ENCODE results near the gene HDAC5. TPM values are rescaled to one million over a fixed set of nuclear protein-coding genes. Genes with fewer than 3 reads are reported as not detected.

HDAC5 gene
- total RNA-seq, 1 donor from 2014 or later: 18.4 TPM

DNA sequence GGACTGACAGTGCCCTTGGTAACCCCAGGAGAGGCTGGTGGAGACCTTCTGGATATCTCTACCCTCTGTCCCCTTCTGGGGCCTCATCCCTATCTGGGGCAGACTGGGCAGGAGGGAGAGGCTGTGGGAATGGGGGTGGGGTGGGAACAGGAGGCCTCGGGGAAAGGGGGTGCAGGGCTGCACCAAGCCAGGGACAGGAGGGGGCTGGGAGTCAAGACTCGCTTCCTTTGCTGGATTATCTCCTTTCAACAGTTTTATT, 28.1 kb downstream of the HDAC5 start:
- TF ChIP-seq, protein P1, sequence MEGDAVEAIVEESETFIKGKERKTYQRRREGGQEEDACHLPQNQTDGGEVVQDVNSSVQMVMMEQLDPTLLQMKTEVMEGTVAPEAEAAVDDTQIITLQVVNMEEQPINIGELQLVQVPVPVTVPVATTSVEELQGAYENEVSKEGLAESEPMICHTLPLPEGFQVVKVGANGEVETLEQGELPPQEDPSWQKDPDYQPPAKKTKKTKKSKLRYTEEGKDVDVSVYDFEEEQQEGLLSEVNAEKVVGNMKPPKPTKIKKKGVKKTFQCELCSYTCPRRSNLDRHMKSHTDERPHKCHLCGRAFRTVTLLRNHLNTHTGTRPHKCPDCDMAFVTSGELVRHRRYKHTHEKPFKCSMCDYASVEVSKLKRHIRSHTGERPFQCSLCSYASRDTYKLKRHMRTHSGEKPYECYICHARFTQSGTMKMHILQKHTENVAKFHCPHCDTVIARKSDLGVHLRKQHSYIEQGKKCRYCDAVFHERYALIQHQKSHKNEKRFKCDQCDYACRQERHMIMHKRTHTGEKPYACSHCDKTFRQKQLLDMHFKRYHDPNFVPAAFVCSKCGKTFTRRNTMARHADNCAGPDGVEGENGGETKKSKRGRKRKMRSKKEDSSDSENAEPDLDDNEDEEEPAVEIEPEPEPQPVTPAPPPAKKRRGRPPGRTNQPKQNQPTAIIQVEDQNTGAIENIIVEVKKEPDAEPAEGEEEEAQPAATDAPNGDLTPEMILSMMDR (IDR thresholded peaks at IDR 0.05; ENCODE audit: insufficient read depth, low read length, severe bottlenecking): no peak
- Histone ChIP-seq H3K27me3 (ENCODE audit: control insufficient read depth, insufficient read depth, low read length) (no peaks in the 10 kb centered on the region), H3K36me3 (ENCODE audit: control insufficient read depth, insufficient read depth, low read length) (peaks cover 11% of the 10 kb centered on the region), H3K4me3 (ENCODE audit: low read depth, low read length) (no peak overlapping the region)
- no peak for DNase-seq (ENCODE audit: low read depth)
- FAIRE-seq: no peak

- Histone ChIP-seq H3K36me3 (ENCODE audit: control insufficient read depth, insufficient read depth, low read length) (peaks cover 11% of the 10 kb centered on the region), H3K27me3 (ENCODE audit: control insufficient read depth, insufficient read depth, low read length) (no peaks in the 10 kb centered on the region), H3K4me3 (ENCODE audit: low read depth, low read length) (no peak overlapping the region)
- no peak for FAIRE-seq
- DNase-seq (ENCODE audit: low read depth): no peak
- TF ChIP-seq, protein P1 (IDR thresholded peaks at IDR 0.05; ENCODE audit: insufficient read depth, low read length, severe bottlenecking): no peak
Observed at GRCh38 chr17:44094701-44095387, 28.6 kb downstream of the HDAC5 start.

GRCh38 chr17:44093231-44093900, 30.1 kb downstream of the HDAC5 start:
- Histone ChIP-seq H3K4me3 (ENCODE audit: low read depth, low read length) (no peak overlapping the region), H3K27me3 (ENCODE audit: control insufficient read depth, insufficient read depth, low read length) (no peaks in the 10 kb centered on the region), H3K36me3 (ENCODE audit: control insufficient read depth, insufficient read depth, low read length) (peaks cover 11% of the 10 kb centered on the region)
- DNase-seq (ENCODE audit: low read depth): no peak
- TF ChIP-seq, protein P1 (IDR thresholded peaks at IDR 0.05; ENCODE audit: insufficient read depth, low read length, severe bottlenecking): no peak
- no peak for FAIRE-seq

DNA sequence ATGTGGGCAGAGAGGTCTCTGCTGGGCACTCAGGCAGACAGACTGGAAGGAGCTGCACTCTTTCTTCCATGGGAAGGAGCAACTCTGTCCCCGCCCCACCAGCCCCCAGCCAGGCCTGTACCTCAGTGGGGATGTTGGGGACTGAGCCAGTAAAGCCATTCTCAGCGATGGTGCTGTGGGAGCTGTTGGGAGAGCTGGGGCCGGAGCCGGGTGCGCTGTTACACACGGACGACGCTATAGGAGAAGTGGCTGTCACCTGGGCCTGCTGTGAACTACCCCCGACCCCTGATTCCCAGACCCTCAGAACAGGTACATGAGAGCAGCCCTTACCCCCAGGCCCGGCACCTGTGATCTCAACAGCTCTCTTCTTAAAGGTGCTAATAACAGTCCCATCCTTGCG, 31.4 kb downstream of the HDAC5 start:
- DNase-seq (ENCODE audit: low read depth) (no peak), FAIRE-seq (no peak)
- H3K4me3 ChIP-seq (ENCODE audit: low read depth, low read length): no peak overlapping the region
- peaks cover 11% of the 10 kb centered on the region for H3K36me3 ChIP-seq (ENCODE audit: control insufficient read depth, insufficient read depth, low read length)
- TF ChIP-seq, protein P1 (IDR thresholded peaks at IDR 0.05; ENCODE audit: insufficient read depth, low read length, severe bottlenecking): no peak
- no peaks in the 10 kb centered on the region for H3K27me3 ChIP-seq (ENCODE audit: control insufficient read depth, insufficient read depth, low read length)

DNA sequence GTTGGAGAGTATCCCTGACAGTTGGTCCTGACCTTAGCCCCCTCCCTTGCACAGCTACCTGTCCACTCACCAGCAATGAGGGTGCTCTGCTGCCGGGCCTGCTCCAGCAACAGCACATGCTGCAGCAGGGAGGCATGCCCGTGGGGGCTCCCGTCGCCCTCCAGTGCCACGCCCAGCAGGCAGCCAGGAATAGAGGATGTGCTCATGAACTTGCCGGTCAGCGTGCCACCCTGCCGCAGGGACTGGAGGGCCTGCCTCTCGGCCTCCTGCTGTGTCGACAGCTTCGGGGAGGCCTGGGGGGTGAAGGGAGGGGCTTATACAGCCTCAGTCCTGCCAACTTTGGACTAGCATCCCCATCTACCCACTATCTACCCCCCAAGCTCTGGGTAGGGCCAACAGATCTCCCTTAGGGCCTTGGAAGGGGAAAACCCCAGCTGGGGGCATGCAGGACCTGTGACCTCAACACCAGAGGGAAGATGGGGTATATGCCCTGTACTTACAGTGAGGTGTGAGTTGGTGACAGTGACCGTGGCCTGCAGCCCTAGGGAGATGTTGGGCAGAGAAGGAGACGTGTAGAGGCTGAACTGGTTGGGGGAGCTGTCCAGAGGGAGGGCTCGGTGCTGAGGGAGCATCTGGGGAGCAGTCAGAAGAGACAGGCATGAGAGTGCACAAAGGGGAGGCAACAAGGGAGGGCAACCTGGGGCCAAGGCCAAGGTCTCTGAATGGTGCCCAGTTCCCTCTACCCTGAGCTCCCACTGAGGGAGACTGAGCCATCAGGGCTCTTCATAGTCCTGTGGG, 32.0 kb downstream of the HDAC5 start:
- Histone ChIP-seq H3K4me3 (ENCODE audit: low read depth, low read length) (no peak overlapping the region), H3K27me3 (ENCODE audit: control insufficient read depth, insufficient read depth, low read length) (no peaks in the 10 kb centered on the region), H3K36me3 (ENCODE audit: control insufficient read depth, insufficient read depth, low read length) (peaks cover 11% of the 10 kb centered on the region)
- DNase-seq (ENCODE audit: low read depth) (no peak), FAIRE-seq (peak; percentile 47)
- TF ChIP-seq, protein P1 (IDR thresholded peaks at IDR 0.05; ENCODE audit: insufficient read depth, low read length, severe bottlenecking): no peak
